Measurements from ENCODE around the gene ARFIP2. TPM values are rescaled to one million over a fixed set of nuclear protein-coding genes. Genes with fewer than 3 reads are reported as not detected.

Gene ARFIP2
- total and polyA plus RNA-seq, 2 donors (not counting 3 experiments of a cell fraction or from before 2014, with no cell fraction given) = 48.4 to 62.9 TPM

GRCh38 chr11:6504166-6504565 lies 23.0 kb upstream of the ARFIP2 start:
- Histone ChIP-seq H3K9me3 (replicated peaks; ENCODE audit: control insufficient read depth, insufficient read depth, low read length) (no peaks in the 10 kb centered on the region), H3K4me1 (ENCODE audit: control insufficient read depth, extremely low read depth, insufficient read depth, low read length) (no peaks in the 10 kb centered on the region), H3K9me1 (replicated peaks; ENCODE audit: control insufficient read depth, extremely low read depth, insufficient read depth, low read length) (no peaks in the 10 kb centered on the region), H3K79me2 (ENCODE audit: control insufficient read depth, insufficient read depth, low read length) (no peaks in the 10 kb centered on the region), H2AFZ (ENCODE audit: low read depth, low read length) (no peak overlapping the region), H4K20me1 (replicated peaks; ENCODE audit: control insufficient read depth, extremely low read depth, insufficient read depth, low read length) (no peaks in the 10 kb centered on the region), H3K4me2 (ENCODE audit: insufficient read depth, low read length) (no peak overlapping the region), H3K27me3 (ENCODE audit: control insufficient read depth in 2 of 2, insufficient read depth in 2 of 2, low read length in 2 of 2) (no peaks in the 10 kb centered on the region), H3K27ac (ENCODE audit: insufficient read depth, low read depth, low read length) (no peak overlapping the region), H3K36me3 (ENCODE audit: control insufficient read depth in 2 of 2, extremely low read depth in 1 of 2, insufficient read depth in 2 of 2, low read length in 2 of 2) (no peaks in the 10 kb centered on the region), H3K9ac (replicated peaks; ENCODE audit: extremely low read depth, insufficient read depth, low read length) (no peak overlapping the region), H3K4me3 (replicated peaks in 1 of 3; ENCODE audit: insufficient read depth in 1 of 3, low read depth in 1 of 3, low read length in 3 of 3) (no peak overlapping the region)
- no TSS peak for BruUV-seq (replicated peaks)
- CTCF ChIA-PET = interaction anchor here (1.0 to 5.9 kb wide), 10 partner anchors 9 to 141 kb away, joined by 3 to 180 read pairs (median 8); partner anchors contain the start of genes ARFIP2, DNHD1, HPX and SMPD1
- intact Hi-C loops (cut with micrococcal nuclease) (no loop called here), dilution Hi-C loops (cut with MboI; ENCODE audit: extremely low pct_ligation_motif_present, low sequenced_read_pairs) (no loop called here)
- no peak for DNase-seq (ENCODE audit: low read depth, low spot score)
- no peak for FAIRE-seq
- TF ChIP-seq, protein P1, sequence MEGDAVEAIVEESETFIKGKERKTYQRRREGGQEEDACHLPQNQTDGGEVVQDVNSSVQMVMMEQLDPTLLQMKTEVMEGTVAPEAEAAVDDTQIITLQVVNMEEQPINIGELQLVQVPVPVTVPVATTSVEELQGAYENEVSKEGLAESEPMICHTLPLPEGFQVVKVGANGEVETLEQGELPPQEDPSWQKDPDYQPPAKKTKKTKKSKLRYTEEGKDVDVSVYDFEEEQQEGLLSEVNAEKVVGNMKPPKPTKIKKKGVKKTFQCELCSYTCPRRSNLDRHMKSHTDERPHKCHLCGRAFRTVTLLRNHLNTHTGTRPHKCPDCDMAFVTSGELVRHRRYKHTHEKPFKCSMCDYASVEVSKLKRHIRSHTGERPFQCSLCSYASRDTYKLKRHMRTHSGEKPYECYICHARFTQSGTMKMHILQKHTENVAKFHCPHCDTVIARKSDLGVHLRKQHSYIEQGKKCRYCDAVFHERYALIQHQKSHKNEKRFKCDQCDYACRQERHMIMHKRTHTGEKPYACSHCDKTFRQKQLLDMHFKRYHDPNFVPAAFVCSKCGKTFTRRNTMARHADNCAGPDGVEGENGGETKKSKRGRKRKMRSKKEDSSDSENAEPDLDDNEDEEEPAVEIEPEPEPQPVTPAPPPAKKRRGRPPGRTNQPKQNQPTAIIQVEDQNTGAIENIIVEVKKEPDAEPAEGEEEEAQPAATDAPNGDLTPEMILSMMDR (IDR thresholded peaks at IDR 0.05; ENCODE audit: extremely low read depth in 1 of 2, insufficient read depth in 1 of 2, low read depth in 1 of 2, low read length in 2 of 2) = no peak
- no peak for TF ChIP-seq GATA2 (IDR thresholded peaks at IDR 0.05; ENCODE audit: insufficient read depth, insufficient read length, low read depth, low read length)
- no peak for TF ChIP-seq MYC (IDR thresholded peaks at IDR 0.05; ENCODE audit: low read depth, low read length)
- no peak for TF ChIP-seq POLR2AphosphoS5 (IDR thresholded peaks at IDR 0.05; ENCODE audit: insufficient read depth, low read depth, low read length)
- no peak for TF ChIP-seq JUN (IDR thresholded peaks at IDR 0.05; ENCODE audit: borderline replicate concordance, insufficient read depth, insufficient read length, low read depth)
- no peak for TF ChIP-seq EZH2 (IDR thresholded peaks at IDR 0.05; ENCODE audit: borderline replicate concordance, low read depth, low read length, severe bottlenecking)
- TF ChIP-seq FOS (IDR thresholded peaks at IDR 0.05; ENCODE audit: borderline replicate concordance, insufficient read depth, low read length) = no peak
- POLR2A ChIA-PET = no interaction called here
